Measurements from ENCODE around the gene TSHZ3.

Gene TSHZ3

GRCh38 chr19:31282346-31282745 is 66.9 kb downstream of the TSHZ3 start:
- DNase-seq, result no peak

GRCh38 chr19:31280287-31281006 is 68.8 kb downstream of the TSHZ3 start:
- DNase-seq, result no peak

- DNase-seq, result no peak
Measured at GRCh38 chr19:31279436-31279765, 69.8 kb downstream of the TSHZ3 start.

GRCh38 chr19:31278555-31279435 is 70.4 kb downstream of the TSHZ3 start:
- DNase-seq, result no peak

- no peak for DNase-seq
Measured at GRCh38 chr19:31277516-31277915, 71.7 kb downstream of the TSHZ3 start.

GRCh38 chr19:31276831-31277230 is 72.4 kb downstream of the TSHZ3 start:
- no peak for DNase-seq

- DNase-seq, result no peak
Measured at GRCh38 chr19:31275068-31275334, 74.2 kb downstream of the TSHZ3 start.

GRCh38 chr19:31274251-31275067 is 74.8 kb downstream of the TSHZ3 start:
- no peak for DNase-seq

- no peak for DNase-seq
Measured at GRCh38 chr19:31272583-31273106, 76.6 kb downstream of the TSHZ3 start.

GRCh38 chr19:31271306-31271911 is 77.8 kb downstream of the TSHZ3 start:
- no peak for DNase-seq

GRCh38 chr19:31270897-31271296 is 78.3 kb downstream of the TSHZ3 start:
- DNase-seq, result no peak

GRCh38 chr19:31269425-31270127 is 79.7 kb downstream of the TSHZ3 start:
- DNase-seq, result no peak

GRCh38 chr19:31268751-31269383 is 80.4 kb downstream of the TSHZ3 start:
- DNase-seq, result no peak

- no peak for DNase-seq
Measured at GRCh38 chr19:31266731-31267130, 82.5 kb downstream of the TSHZ3 start.

GRCh38 chr19:31266196-31266595 is 83.0 kb downstream of the TSHZ3 start:
- no peak for DNase-seq

- DNase-seq, result no peak
Measured at GRCh38 chr19:31264041-31264778, 85.0 kb downstream of the TSHZ3 start.

GRCh38 chr19:31263328-31263727 is 85.9 kb downstream of the TSHZ3 start:
- DNase-seq, result no peak

- DNase-seq, result no peak
Measured at GRCh38 chr19:31262725-31263191, 86.5 kb downstream of the TSHZ3 start.

- DNase-seq, result no peak
Measured at GRCh38 chr19:31261603-31262212, 87.5 kb downstream of the TSHZ3 start.

- no peak for DNase-seq
Measured at GRCh38 chr19:31261019-31261602, 88.1 kb downstream of the TSHZ3 start.
